NCI-H2227 (cell line): Measurements from ENCODE around the gene EEF1AKMT2.

Source experiments
- DNase-seq: peaks from one replicate; lab custom pipeline; 2025; ENCODE audit not compliant: unreplicated experiment; lab: John Stamatoyannopoulos, UW

The EEF1AKMT2 gene

GRCh38 chr10:124723826-124724225, 67.9 kb downstream of the EEF1AKMT2 start:
- no peak for DNase-seq

- DNase-seq: no peak
Measured at GRCh38 chr10:124722798-124723783, 68.6 kb downstream of the EEF1AKMT2 start.

GRCh38 chr10:124721330-124722045, 70.2 kb downstream of the EEF1AKMT2 start:
- DNase-seq: no peak

GRCh38 chr10:124719213-124719851, 72.4 kb downstream of the EEF1AKMT2 start:
- DNase-seq: no peak

- DNase-seq: no peak
Measured at GRCh38 chr10:124717911-124718741, 73.6 kb downstream of the EEF1AKMT2 start.

- DNase-seq: no peak
Measured at GRCh38 chr10:124717041-124717757, 74.5 kb downstream of the EEF1AKMT2 start.

- no peak for DNase-seq
Measured at GRCh38 chr10:124716369-124716768, 75.3 kb downstream of the EEF1AKMT2 start.

GRCh38 chr10:124715439-124715838, 76.2 kb downstream of the EEF1AKMT2 start:
- no peak for DNase-seq

GRCh38 chr10:124713679-124714255, 77.9 kb downstream of the EEF1AKMT2 start:
- DNase-seq: no peak

- DNase-seq: no peak
Measured at GRCh38 chr10:124712704-124713407, 78.8 kb downstream of the EEF1AKMT2 start.

- no peak for DNase-seq
Measured at GRCh38 chr10:124711145-124711544, 80.5 kb downstream of the EEF1AKMT2 start.

- DNase-seq: no peak
Measured at GRCh38 chr10:124710266-124710881, 81.3 kb downstream of the EEF1AKMT2 start.

- no peak for DNase-seq
Measured at GRCh38 chr10:124709861-124710260, 81.8 kb downstream of the EEF1AKMT2 start.

GRCh38 chr10:124708922-124709520, 82.7 kb downstream of the EEF1AKMT2 start:
- DNase-seq: peak; percentile 51

- DNase-seq: peak; percentile 45
Measured at GRCh38 chr10:124708246-124708779, 83.4 kb downstream of the EEF1AKMT2 start.
